Measurements from ENCODE around the gene ARID4A. TPM values are rescaled to one million over a fixed set of nuclear protein-coding genes. Genes with fewer than 3 reads are reported as not detected.

Gene ARID4A
- total and polyA plus RNA-seq, 12 donors, result 4.4 to 38.0 (median 17.9) TPM

- no peak for DNase-seq
- intact Hi-C loops (cut with DNase I), result no loop called here
- TF ChIP-seq, protein P1, sequence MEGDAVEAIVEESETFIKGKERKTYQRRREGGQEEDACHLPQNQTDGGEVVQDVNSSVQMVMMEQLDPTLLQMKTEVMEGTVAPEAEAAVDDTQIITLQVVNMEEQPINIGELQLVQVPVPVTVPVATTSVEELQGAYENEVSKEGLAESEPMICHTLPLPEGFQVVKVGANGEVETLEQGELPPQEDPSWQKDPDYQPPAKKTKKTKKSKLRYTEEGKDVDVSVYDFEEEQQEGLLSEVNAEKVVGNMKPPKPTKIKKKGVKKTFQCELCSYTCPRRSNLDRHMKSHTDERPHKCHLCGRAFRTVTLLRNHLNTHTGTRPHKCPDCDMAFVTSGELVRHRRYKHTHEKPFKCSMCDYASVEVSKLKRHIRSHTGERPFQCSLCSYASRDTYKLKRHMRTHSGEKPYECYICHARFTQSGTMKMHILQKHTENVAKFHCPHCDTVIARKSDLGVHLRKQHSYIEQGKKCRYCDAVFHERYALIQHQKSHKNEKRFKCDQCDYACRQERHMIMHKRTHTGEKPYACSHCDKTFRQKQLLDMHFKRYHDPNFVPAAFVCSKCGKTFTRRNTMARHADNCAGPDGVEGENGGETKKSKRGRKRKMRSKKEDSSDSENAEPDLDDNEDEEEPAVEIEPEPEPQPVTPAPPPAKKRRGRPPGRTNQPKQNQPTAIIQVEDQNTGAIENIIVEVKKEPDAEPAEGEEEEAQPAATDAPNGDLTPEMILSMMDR (IDR thresholded peaks at IDR 0.05), result no peak
- TF ChIP-seq POLR2A (IDR thresholded peaks at IDR 0.05), result no peak
- H3K4me1 ChIP-seq (replicated peaks in 1 of 2), result no peaks in the 10 kb centered on the region
- no peaks in the 10 kb centered on the region for H3K27me3 ChIP-seq
- 83 to 90% (median 87%) methylated on average over 2 of the region's 2 CpGs for WGBS, 4 donors
- H3K36me3 ChIP-seq (replicated peaks in 1 of 2), result peaks cover 0 to 47% of the 10 kb centered on the region in 2 donors
- peaks cover 0 to 5% (median 0%) of the 10 kb centered on the region in 3 donors for H3K9me3 ChIP-seq (replicated peaks in 1 of 3)
- no peak overlapping the region for H3K27ac ChIP-seq
- H3K4me3 ChIP-seq, result no peak overlapping the region
Observed at GRCh38 chr14:58309086-58309485, 10.7 kb downstream of the ARID4A start.

- WGBS, 4 donors, result 75 to 89% (median 83%) methylated on average over 1 of the region's 1 CpG
- Histone ChIP-seq H3K27me3 (no peaks in the 10 kb centered on the region), H3K9me3 (replicated peaks in 1 of 3) (no peaks in the 10 kb centered on the region), H3K4me3 (no peak overlapping the region), H3K36me3 (replicated peaks in 1 of 2) (peaks cover 0 to 32% of the 10 kb centered on the region in 2 donors), H3K4me1 (replicated peaks in 1 of 2) (peaks cover 0 to 4% of the 10 kb centered on the region in 2 donors), H3K27ac (no peak overlapping the region)
- TF ChIP-seq, protein P1 (IDR thresholded peaks at IDR 0.05), result no peak
- TF ChIP-seq POLR2A (IDR thresholded peaks at IDR 0.05), result no peak
- intact Hi-C loops (cut with DNase I), result no loop called here
- DNase-seq, result no peak
Observed at GRCh38 chr14:58313699-58314098, 15.3 kb downstream of the ARID4A start.

- WGBS, 4 donors, result 91 to 97% (median 96%) methylated on average over 1 of the region's 1 CpG
- Histone ChIP-seq H3K36me3 (replicated peaks in 1 of 2) (peaks cover 0 to 44% of the 10 kb centered on the region in 2 donors), H3K27ac (no peak overlapping the region), H3K27me3 (no peaks in the 10 kb centered on the region), H3K4me3 (no peak overlapping the region), H3K9me3 (replicated peaks in 1 of 3) (no peaks in the 10 kb centered on the region), H3K4me1 (replicated peaks in 1 of 2) (peaks cover 0 to 4% of the 10 kb centered on the region in 2 donors)
- DNase-seq, result no peak
- intact Hi-C loops (cut with DNase I), result no loop called here
- TF ChIP-seq, protein P1 (IDR thresholded peaks at IDR 0.05), result no peak
- TF ChIP-seq POLR2A (IDR thresholded peaks at IDR 0.05), result no peak
Observed at GRCh38 chr14:58315606-58316005, 17.3 kb downstream of the ARID4A start.

DNA sequence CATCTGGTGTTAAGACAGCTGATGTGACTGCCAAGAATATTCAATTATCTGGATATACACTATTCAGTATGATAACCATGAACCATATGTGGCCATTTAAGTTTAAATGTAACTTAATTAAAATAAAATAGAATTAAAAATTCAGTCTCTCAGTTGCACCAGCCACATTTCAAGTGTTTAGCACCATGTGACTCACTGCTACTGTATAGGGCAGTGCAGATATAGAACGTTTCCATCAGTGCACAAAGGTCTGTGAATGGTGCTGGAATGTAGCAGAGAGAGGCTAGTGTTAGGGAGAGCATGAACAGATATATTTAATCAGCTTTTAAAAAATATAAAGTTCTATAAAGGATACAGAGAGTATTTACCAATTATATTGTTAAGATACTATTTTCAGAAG is 28.7 kb downstream of the ARID4A start:
- no peaks in the 10 kb centered on the region for H3K9me3 ChIP-seq (replicated peaks in 1 of 3)
- DNase-seq, result no peak
- H3K4me3 ChIP-seq, result no peak overlapping the region
- no peaks in the 10 kb centered on the region for H3K27me3 ChIP-seq
- H3K27ac ChIP-seq, result no peak overlapping the region
- TF ChIP-seq, protein P1 (IDR thresholded peaks at IDR 0.05), result no peak
- no peak for TF ChIP-seq POLR2A (IDR thresholded peaks at IDR 0.05)
- H3K36me3 ChIP-seq (replicated peaks in 1 of 2), result peaks cover 0 to 44% of the 10 kb centered on the region in 2 donors
- 71 to 81% (median 76%) methylated on average over 1 of the region's 1 CpG for WGBS, 4 donors
- peaks cover 10 to 13% of the 10 kb centered on the region in 2 donors for H3K4me1 ChIP-seq (replicated peaks in 1 of 2)
- intact Hi-C loops (cut with DNase I), result no loop called here

All from adrenal gland (tissue), 12 donors.